SK-N-MC (cell line): ENCODE measurements around the gene BAHCC1.

Experiments
- EZH2 ChIP-seq: fragments of 200-600 bp; sonication (generic); IDR thresholded peaks from one replicate; pipeline ENCODE4 v1.6.1; 2017; ENCODE audit warnings: antibody characterized with exemption
- POLR2AphosphoS5 ChIP-seq: IDR thresholded peaks from 2 replicates; pipeline ENCODE4 v1.6.1; 2012; ENCODE audit warnings: mild to moderate bottlenecking, low read depth, low read length, borderline replicate concordance

DNA sequence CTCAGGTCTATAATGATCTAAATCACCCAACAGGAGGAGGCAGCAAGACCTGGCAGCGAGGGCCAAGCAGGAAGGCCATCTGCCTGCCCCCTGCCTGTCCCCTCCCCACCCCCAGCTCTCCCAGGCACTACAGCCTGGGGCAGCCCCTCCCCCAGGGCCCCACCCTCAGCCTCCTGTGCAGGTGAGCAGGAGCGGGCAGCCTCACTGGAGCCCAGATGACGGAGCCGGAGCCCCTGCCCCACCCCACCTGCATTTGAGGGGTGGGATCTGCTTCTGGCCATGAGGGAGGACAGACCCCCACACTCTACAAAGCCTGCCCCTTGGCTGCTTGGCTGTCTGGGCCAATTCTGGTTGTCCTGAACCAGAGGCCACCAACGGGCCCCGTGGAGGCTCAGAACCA lies 12.4 kb upstream of the BAHCC1 start:
- no peak for TF ChIP-seq EZH2
- TF ChIP-seq POLR2AphosphoS5, result no peak
